ENCODE data around the gene OR8D1. TPM values are rescaled to one million over a fixed set of nuclear protein-coding genes. Genes with fewer than 3 reads are reported as not detected.

Gene OR8D1
- total RNA-seq, 2 experiments from 2014 or later: not detected

DNA sequence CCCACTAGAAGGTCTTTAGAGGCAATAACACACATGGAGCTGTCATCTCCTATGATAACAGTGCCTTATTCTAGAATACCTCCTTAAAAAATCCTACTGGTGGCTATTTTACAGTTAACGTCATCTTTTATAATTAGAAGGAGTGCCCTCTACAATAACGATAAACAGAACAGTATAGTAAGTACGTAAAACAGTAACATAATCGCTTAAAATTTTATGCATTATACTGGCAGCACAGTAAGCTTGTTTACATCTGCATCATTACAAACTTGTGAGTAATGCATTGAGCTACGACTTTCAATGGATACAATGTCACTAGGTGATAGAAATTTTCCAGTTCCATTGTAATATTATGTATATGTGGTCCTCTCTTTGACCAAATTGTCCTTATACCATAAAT is 30.6 kb upstream of the OR8D1 start:
- no TSS peak for BruUV-seq (replicated peaks)
- Histone ChIP-seq H3K9me2 (ENCODE audit: insufficient read depth, low read length) (no peaks in the 10 kb centered on the region), H3K4me2 (ENCODE audit: low read length) (no peak overlapping the region), H3K27ac (ENCODE audit: low read depth, low read length, poor library complexity, severe bottlenecking) (no peak overlapping the region), H3K9me3 (ENCODE audit: low read length) (no peaks in the 10 kb centered on the region), H4K20me1 (ENCODE audit: insufficient read depth, low read length) (no peaks in the 10 kb centered on the region), H3K36me3 (ENCODE audit: insufficient read depth, low read length) (no peaks in the 10 kb centered on the region), H3K4me1 (ENCODE audit: insufficient read depth, low read length, poor library complexity, severe bottlenecking) (no peaks in the 10 kb centered on the region), H3K79me2 (ENCODE audit: insufficient read depth, low read depth, low read length) (no peaks in the 10 kb centered on the region), H2AFZ (ENCODE audit: low read length) (no peak overlapping the region), H3K4me3 (ENCODE audit: low read depth, low read length, poor library complexity, severe bottlenecking) (no peak overlapping the region)
- TF ChIP-seq, protein P1, sequence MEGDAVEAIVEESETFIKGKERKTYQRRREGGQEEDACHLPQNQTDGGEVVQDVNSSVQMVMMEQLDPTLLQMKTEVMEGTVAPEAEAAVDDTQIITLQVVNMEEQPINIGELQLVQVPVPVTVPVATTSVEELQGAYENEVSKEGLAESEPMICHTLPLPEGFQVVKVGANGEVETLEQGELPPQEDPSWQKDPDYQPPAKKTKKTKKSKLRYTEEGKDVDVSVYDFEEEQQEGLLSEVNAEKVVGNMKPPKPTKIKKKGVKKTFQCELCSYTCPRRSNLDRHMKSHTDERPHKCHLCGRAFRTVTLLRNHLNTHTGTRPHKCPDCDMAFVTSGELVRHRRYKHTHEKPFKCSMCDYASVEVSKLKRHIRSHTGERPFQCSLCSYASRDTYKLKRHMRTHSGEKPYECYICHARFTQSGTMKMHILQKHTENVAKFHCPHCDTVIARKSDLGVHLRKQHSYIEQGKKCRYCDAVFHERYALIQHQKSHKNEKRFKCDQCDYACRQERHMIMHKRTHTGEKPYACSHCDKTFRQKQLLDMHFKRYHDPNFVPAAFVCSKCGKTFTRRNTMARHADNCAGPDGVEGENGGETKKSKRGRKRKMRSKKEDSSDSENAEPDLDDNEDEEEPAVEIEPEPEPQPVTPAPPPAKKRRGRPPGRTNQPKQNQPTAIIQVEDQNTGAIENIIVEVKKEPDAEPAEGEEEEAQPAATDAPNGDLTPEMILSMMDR (conservative IDR thresholded peaks at IDR 0.05; ENCODE audit: low read length): no peak
- no peak for TF ChIP-seq EZH2phosphoT487 (IDR thresholded peaks at IDR 0.05; ENCODE audit: borderline replicate concordance, low read depth, low read length)
- ChIA-PET CTCF (ENCODE audit: unreplicated experiment) (no interaction called here), POLR2A (interaction anchor here (0.5 to 1.6 kb wide), 5 partner anchors 10 to 643 kb away, joined by 3 to 5 read pairs (median 3); no protein-coding TSS in a partner anchor)
- DNase-seq (ENCODE audit: low spot score): no peak
- intact Hi-C loops (cut with micrococcal nuclease; ENCODE audit: unreplicated experiment): no loop called here

DNA sequence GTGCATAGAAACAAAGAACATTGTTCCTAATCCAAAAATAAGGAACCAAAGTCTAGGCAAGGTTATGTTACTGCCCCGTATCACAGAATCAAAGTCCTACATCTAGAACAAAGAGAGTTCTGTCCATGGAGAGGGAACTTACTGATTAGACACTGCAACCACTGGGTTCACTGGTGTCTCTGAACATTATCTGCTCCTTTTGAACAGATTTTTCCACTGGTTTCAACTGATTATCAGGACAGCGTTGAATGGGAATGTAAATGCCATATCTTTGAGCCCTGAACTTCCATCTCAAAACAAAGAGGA is 26.3 kb upstream of the OR8D1 start:
- Histone ChIP-seq H4K20me1 (ENCODE audit: insufficient read depth, low read length) (no peaks in the 10 kb centered on the region), H3K79me2 (ENCODE audit: insufficient read depth, low read depth, low read length) (no peaks in the 10 kb centered on the region), H3K36me3 (ENCODE audit: insufficient read depth, low read length) (no peaks in the 10 kb centered on the region), H3K9me3 (ENCODE audit: low read length) (no peaks in the 10 kb centered on the region), H2AFZ (ENCODE audit: low read length) (no peak overlapping the region), H3K4me1 (ENCODE audit: insufficient read depth, low read length, poor library complexity, severe bottlenecking) (no peaks in the 10 kb centered on the region), H3K27ac (ENCODE audit: low read depth, low read length, poor library complexity, severe bottlenecking) (no peak overlapping the region), H3K4me2 (ENCODE audit: low read length) (no peak overlapping the region), H3K4me3 (ENCODE audit: low read depth, low read length, poor library complexity, severe bottlenecking) (no peak overlapping the region), H3K9me2 (ENCODE audit: insufficient read depth, low read length) (no peaks in the 10 kb centered on the region)
- intact Hi-C loops (cut with micrococcal nuclease; ENCODE audit: unreplicated experiment): no loop called here
- ChIA-PET CTCF (ENCODE audit: unreplicated experiment) (no interaction called here), POLR2A (no interaction called here)
- DNase-seq (ENCODE audit: low spot score): no peak
- no TSS peak for BruUV-seq (replicated peaks)
- no peak for TF ChIP-seq EZH2phosphoT487 (IDR thresholded peaks at IDR 0.05; ENCODE audit: borderline replicate concordance, low read depth, low read length)
- TF ChIP-seq, protein P1 (conservative IDR thresholded peaks at IDR 0.05; ENCODE audit: low read length): no peak

DNA sequence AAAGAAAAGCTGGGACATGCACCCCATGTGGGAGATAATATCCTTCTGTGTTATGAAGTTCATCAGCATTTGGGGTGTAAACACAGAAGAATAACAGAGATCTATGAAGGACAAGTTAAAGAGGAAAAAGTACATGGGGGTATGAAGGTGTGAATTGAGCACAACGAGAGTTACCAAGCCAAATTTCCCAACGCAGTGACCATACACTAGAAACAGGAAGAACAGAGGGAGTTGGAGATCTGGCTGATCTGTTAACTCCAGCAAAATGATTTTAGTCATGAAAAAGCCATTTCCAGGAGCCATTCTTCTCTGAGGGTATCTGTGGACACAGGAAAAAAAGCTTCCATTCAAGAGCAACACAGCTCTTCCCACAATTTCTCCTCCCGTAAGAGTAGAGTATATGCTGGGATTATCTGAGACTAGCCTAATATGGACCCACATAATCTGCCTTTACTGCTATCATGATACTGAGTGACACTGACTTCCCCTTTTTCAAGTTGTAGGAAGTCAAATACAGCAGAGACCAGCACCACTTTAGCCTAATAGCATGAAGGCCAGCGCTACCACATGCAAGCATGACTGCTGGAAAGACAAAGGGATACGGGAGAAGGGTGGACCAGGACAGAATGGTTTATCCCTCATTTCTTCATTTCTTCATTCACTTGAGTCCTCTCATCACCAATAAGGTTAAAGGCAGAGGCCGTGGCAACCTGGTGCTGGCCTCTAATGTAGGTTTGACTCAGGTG is 25.8 kb upstream of the OR8D1 start:
- no peak for DNase-seq (ENCODE audit: low spot score)
- Histone ChIP-seq H3K27ac (ENCODE audit: low read depth, low read length, poor library complexity, severe bottlenecking) (no peak overlapping the region), H2AFZ (ENCODE audit: low read length) (no peak overlapping the region), H3K79me2 (ENCODE audit: insufficient read depth, low read depth, low read length) (no peaks in the 10 kb centered on the region), H3K36me3 (ENCODE audit: insufficient read depth, low read length) (no peaks in the 10 kb centered on the region), H3K9me3 (ENCODE audit: low read length) (no peaks in the 10 kb centered on the region), H4K20me1 (ENCODE audit: insufficient read depth, low read length) (no peaks in the 10 kb centered on the region), H3K9me2 (ENCODE audit: insufficient read depth, low read length) (no peaks in the 10 kb centered on the region), H3K4me2 (ENCODE audit: low read length) (no peak overlapping the region), H3K4me1 (ENCODE audit: insufficient read depth, low read length, poor library complexity, severe bottlenecking) (no peaks in the 10 kb centered on the region), H3K4me3 (ENCODE audit: low read depth, low read length, poor library complexity, severe bottlenecking) (no peak overlapping the region)
- ChIA-PET POLR2A (interaction anchor here (1.3 kb wide), 1 partner anchor 9 kb away, joined by 3 read pairs; no protein-coding TSS in a partner anchor), CTCF (ENCODE audit: unreplicated experiment) (no interaction called here)
- TF ChIP-seq, protein P1 (conservative IDR thresholded peaks at IDR 0.05; ENCODE audit: low read length): no peak
- no peak for TF ChIP-seq EZH2phosphoT487 (IDR thresholded peaks at IDR 0.05; ENCODE audit: borderline replicate concordance, low read depth, low read length)
- BruUV-seq (replicated peaks): no TSS peak
- intact Hi-C loops (cut with micrococcal nuclease; ENCODE audit: unreplicated experiment): no loop called here

All from OCI-LY7 (cell line).